BLaER1 treated with 17β-estradiol and CSF1 and Interleukin-3, amounts not matched to agents 10 nM and 100 nM (cell line): ENCODE results near the gene SPC24.
"Not testable (repeated sequence)": the region's sequence is repeated elsewhere in the genome, so short reads cannot be mapped to it uniquely, and the experiment has no call there.

Experiments
- H3K27ac ChIP-seq, 11 experiments: shearing (Covaris generic); formaldehyde crosslinking; 2 replicates each; pipeline ENCODE4 v1.8.1; 2022
- H3K27me3 ChIP-seq, 11 experiments: shearing (Covaris generic); formaldehyde crosslinking; 2 replicates each; pipeline ENCODE4 v1.8.1; 2022
- H3K36me3 ChIP-seq, 11 experiments: shearing (Covaris generic); formaldehyde crosslinking; 2 replicates each; pipeline ENCODE4 v1.8.1; 2022
- H3K4me1 ChIP-seq, 10 experiments: shearing (Covaris generic); formaldehyde crosslinking; 2 replicates each; pipeline ENCODE4 v1.8.1; 2022
- H3K4me2 ChIP-seq, 11 experiments: shearing (Covaris generic); formaldehyde crosslinking; 2 replicates each; pipeline ENCODE4 v1.8.1; 2022
- H3K4me3 ChIP-seq, 10 experiments: shearing (Covaris generic); formaldehyde crosslinking; 2 replicates each; pipeline ENCODE4 v1.8.1; 2022
- H3K9ac ChIP-seq, 11 experiments: shearing (Covaris generic); formaldehyde crosslinking; 2 replicates each; pipeline ENCODE4 v1.8.1; 2022
- H3K9me3 ChIP-seq, 11 experiments: shearing (Covaris generic); formaldehyde crosslinking; replicated peaks in 1 of 11; 2 replicates each; pipeline ENCODE4 v1.8.1; 2022
- H4K20me1 ChIP-seq, 11 experiments: shearing (Covaris generic); formaldehyde crosslinking; 2 replicates each; pipeline ENCODE4 v1.8.1; 2022
- Cebpa-rat ChIP-seq, 11 experiments: shearing (Covaris generic); IDR thresholded peaks; 2 replicates each; pipeline ENCODE4 v1.8.1; 2022

Gene SPC24

GRCh38 chr19:11148001-11148400 is 7.6 kb downstream of the SPC24 start:
- H3K27me3 ChIP-seq: no peaks in the 10 kb centered on the region
- no peak overlapping the region for H3K4me3 ChIP-seq
- peaks cover 8 to 35% (median 29%) of the 10 kb centered on the region in 10 experiments for H3K4me1 ChIP-seq
- peaks cover 6 to 87% (median 69%) of the 10 kb centered on the region in 11 experiments; a peak in 19 of 22 replicates for H3K36me3 ChIP-seq
- no peak overlapping the region for H3K4me2 ChIP-seq
- no peak for TF ChIP-seq Cebpa-rat (IDR thresholded peaks at IDR 0.05)
- H3K9ac ChIP-seq: no peak overlapping the region
- no peak overlapping the region for H3K27ac ChIP-seq
- peaks cover 0 to 53% (median 7%) of the 10 kb centered on the region in 11 experiments; a peak in 10 of 22 replicates for H4K20me1 ChIP-seq
- peaks cover 0 to 12% (median 6%) of the 10 kb centered on the region in 11 experiments; a peak in 8 of 22 replicates for H3K9me3 ChIP-seq

GRCh38 chr19:11145536-11145924 is 10.1 kb downstream of the SPC24 start:
- H3K4me3 ChIP-seq: no peak overlapping the region
- TF ChIP-seq Cebpa-rat (IDR thresholded peaks at IDR 0.05): no peak
- H3K27me3 ChIP-seq: no peaks in the 10 kb centered on the region
- H4K20me1 ChIP-seq: peaks cover 0 to 47% (median 7%) of the 10 kb centered on the region in 11 experiments; a peak in 9 of 22 replicates
- peaks cover 6 to 67% (median 58%) of the 10 kb centered on the region in 11 experiments; a peak in 19 of 22 replicates for H3K36me3 ChIP-seq
- H3K4me1 ChIP-seq: peaks cover 23 to 52% (median 47%) of the 10 kb centered on the region in 10 experiments
- H3K9ac ChIP-seq: no peak overlapping the region
- peak overlapping the region in 1 of 11 experiments; percentile 94; a peak in 1 of 22 replicates for H3K4me2 ChIP-seq
- H3K27ac ChIP-seq: peak overlapping the region in 1 of 11 experiments; percentile 76; a peak in 2 of 22 replicates
- H3K9me3 ChIP-seq: peaks cover 0 to 12% (median 6%) of the 10 kb centered on the region in 11 experiments; a peak in 8 of 22 replicates

- H3K27me3 ChIP-seq: no peaks in the 10 kb centered on the region
- peaks cover 6 to 38% (median 30%) of the 10 kb centered on the region in 11 experiments; a peak in 19 of 22 replicates for H3K36me3 ChIP-seq
- H3K9ac ChIP-seq: peak overlapping the region in 10 of 11 experiments; percentile 59 to 74 (median 64); a peak in 19 of 22 replicates
- TF ChIP-seq Cebpa-rat (IDR thresholded peaks at IDR 0.05): no peak
- peak overlapping the region in 5 of 10 experiments; percentile 5 to 39 (median 31); a peak in 5 of 20 replicates for H3K4me3 ChIP-seq
- peak overlapping the region; percentile 89 to 98 (median 95) for H3K4me2 ChIP-seq
- H4K20me1 ChIP-seq: peaks cover 0 to 25% (median 3%) of the 10 kb centered on the region in 11 experiments; a peak in 5 of 22 replicates
- H3K27ac ChIP-seq: peak overlapping the region; percentile 4 to 83 (median 73); a peak in 20 of 22 replicates
- H3K9me3 ChIP-seq: peaks cover 0 to 12% (median 6%) of the 10 kb centered on the region in 11 experiments; a peak in 8 of 22 replicates
- peaks cover 44 to 79% (median 75%) of the 10 kb centered on the region in 10 experiments for H3K4me1 ChIP-seq
These were observed 12.9 kb downstream of the SPC24 start for GRCh38 chr19:11142528-11143171.

GRCh38 chr19:11141937-11142527 is 13.6 kb downstream of the SPC24 start:
- no peak for TF ChIP-seq Cebpa-rat (IDR thresholded peaks at IDR 0.05)
- peaks cover 0 to 19% (median 2%) of the 10 kb centered on the region in 11 experiments; a peak in 5 of 22 replicates for H4K20me1 ChIP-seq
- H3K9me3 ChIP-seq: peaks cover 0 to 12% (median 6%) of the 10 kb centered on the region in 11 experiments; a peak in 8 of 22 replicates
- H3K36me3 ChIP-seq: peaks cover 6 to 32% (median 24%) of the 10 kb centered on the region in 11 experiments; a peak in 19 of 22 replicates
- peak overlapping the region in 3 of 11 experiments; percentile 9 to 30 (median 24); a peak in 2 of 22 replicates for H3K9ac ChIP-seq
- H3K4me3 ChIP-seq: no peak overlapping the region
- no peaks in the 10 kb centered on the region for H3K27me3 ChIP-seq
- peak overlapping the region in 6 of 11 experiments; percentile 4 to 57 (median 14); a peak in 6 of 22 replicates for H3K27ac ChIP-seq
- H3K4me2 ChIP-seq: peak overlapping the region; percentile 40 to 98 (median 94)
- peaks cover 50 to 85% (median 81%) of the 10 kb centered on the region in 10 experiments for H3K4me1 ChIP-seq

- Histone ChIP-seq H3K4me1 (peaks cover 58 to 96% (median 93%) of the 10 kb centered on the region in 10 experiments), H3K4me3 (no peak overlapping the region)
These were observed 14.7 kb downstream of the SPC24 start for GRCh38 chr19:11140896-11141295.

DNA sequence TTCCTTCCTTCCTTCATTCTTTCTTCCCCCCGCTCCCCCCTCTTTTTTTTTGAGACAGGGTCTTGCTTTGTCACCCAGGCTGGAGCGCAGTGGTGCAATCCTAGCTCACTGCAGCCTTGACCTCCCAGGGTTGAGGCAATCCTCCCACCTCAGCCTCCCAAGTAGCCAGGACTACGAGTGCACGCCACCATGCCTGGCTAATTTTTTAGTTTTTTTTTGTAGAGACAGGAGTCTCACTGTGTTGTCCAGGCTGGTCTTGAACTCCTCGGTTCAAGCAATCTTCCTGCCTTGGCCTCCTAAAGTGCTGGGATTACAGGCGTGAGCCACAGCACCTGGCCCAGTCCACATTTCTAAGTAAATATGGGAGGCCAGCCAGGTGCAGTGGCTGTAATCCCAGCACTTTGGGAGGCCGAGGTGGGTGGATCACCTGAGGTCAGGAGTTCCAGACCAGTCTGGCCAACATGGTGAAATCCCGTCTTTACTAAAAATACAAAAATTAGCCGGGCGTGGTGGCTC is 15.5 kb downstream of the SPC24 start:
- not testable (repeated sequence) for H3K27me3 ChIP-seq, H3K9me3 ChIP-seq, H3K4me3 ChIP-seq
- peaks cover 0 to 17% (median 3%) of the 10 kb centered on the region in 11 experiments; a peak in 7 of 22 replicates for H4K20me1 ChIP-seq
- peak overlapping the region in 10 of 11 experiments; percentile 67 to 95 (median 86); a peak in 21 of 22 replicates for H3K4me2 ChIP-seq
- H3K9ac ChIP-seq: peak overlapping the region in 8 of 11 experiments; percentile 42 to 75 (median 63); a peak in 9 of 22 replicates
- H3K4me1 ChIP-seq: peaks cover 58 to 99% (median 96%) of the 10 kb centered on the region in 10 experiments
- H3K36me3 ChIP-seq: peaks cover 0 to 12% (median 5%) of the 10 kb centered on the region in 11 experiments; a peak in 14 of 22 replicates
- peak overlapping the region in 9 of 11 experiments; percentile 52 to 83 (median 76); a peak in 16 of 22 replicates for H3K27ac ChIP-seq

More at GRCh38 chr19:11140896-11141295, 14.7 kb downstream of the SPC24 start:
- Histone ChIP-seq H3K27ac (peak overlapping the region in 1 of 11 experiments; percentile 30; a peak in 2 of 22 replicates), H4K20me1 (peaks cover 0 to 17% (median 3%) of the 10 kb centered on the region in 11 experiments; a peak in 6 of 22 replicates), H3K27me3 (no peaks in the 10 kb centered on the region), H3K9me3 (peaks cover 0 to 9% (median 4%) of the 10 kb centered on the region in 11 experiments; a peak in 8 of 22 replicates), H3K36me3 (peaks cover 6 to 20% (median 13%) of the 10 kb centered on the region in 11 experiments; a peak in 19 of 22 replicates), H3K9ac (no peak overlapping the region), H3K4me2 (peak overlapping the region in 9 of 11 experiments; percentile 20 to 95 (median 85); a peak in 15 of 22 replicates)
- no peak for TF ChIP-seq Cebpa-rat (IDR thresholded peaks at IDR 0.05)

GRCh38 chr19:11138601-11139300 is 16.8 kb downstream of the SPC24 start:
- peaks cover 58 to 86% (median 83%) of the 10 kb centered on the region in 10 experiments for H3K4me1 ChIP-seq
- H3K9ac ChIP-seq: peak overlapping the region in 10 of 11 experiments; percentile 30 to 75 (median 59); a peak in 18 of 22 replicates
- peak overlapping the region in 3 of 10 experiments; percentile 12 to 47 (median 45); a peak in 6 of 20 replicates for H3K4me3 ChIP-seq

More at GRCh38 chr19:11138601-11139300, 16.8 kb downstream of the SPC24 start:
- Histone ChIP-seq H4K20me1 (peaks cover 0 to 22% (median 4%) of the 10 kb centered on the region in 11 experiments; a peak in 10 of 22 replicates), H3K9me3 (no peaks in the 10 kb centered on the region), H3K27me3 (no peaks in the 10 kb centered on the region), H3K4me2 (peak overlapping the region; percentile 67 to 95 (median 85)), H3K27ac (peak overlapping the region in 10 of 11 experiments; percentile 23 to 83 (median 74); a peak in 19 of 22 replicates), H3K36me3 (peaks cover 0 to 11% (median 3%) of the 10 kb centered on the region in 11 experiments; a peak in 14 of 22 replicates)
- no peak for TF ChIP-seq Cebpa-rat (IDR thresholded peaks at IDR 0.05)
